Measurements from ENCODE around the gene INTS7. TPM values are rescaled to one million over a fixed set of nuclear protein-coding genes. Genes with fewer than 3 reads are reported as not detected.

The INTS7 gene
- total RNA-seq, 2 donors from 2014 or later, result 4.7 to 16.9 TPM

- ATAC-seq (ENCODE audit: insufficient number of reproducible peaks, low FRiP score, low read depth), result peak; percentile 36
- Histone ChIP-seq H3K4me1 (ENCODE audit: control insufficient read depth in 1 of 2, low read depth in 2 of 2) (no peaks in the 10 kb centered on the region), H3K36me3 (no peaks in the 10 kb centered on the region), H3K4me3 (no peak overlapping the region), H3K27me3 (replicated peaks; ENCODE audit: insufficient read depth) (no peaks in the 10 kb centered on the region), H3K9me3 (no peaks in the 10 kb centered on the region), H3K27ac (no peak overlapping the region)
- TF ChIP-seq, protein P1, sequence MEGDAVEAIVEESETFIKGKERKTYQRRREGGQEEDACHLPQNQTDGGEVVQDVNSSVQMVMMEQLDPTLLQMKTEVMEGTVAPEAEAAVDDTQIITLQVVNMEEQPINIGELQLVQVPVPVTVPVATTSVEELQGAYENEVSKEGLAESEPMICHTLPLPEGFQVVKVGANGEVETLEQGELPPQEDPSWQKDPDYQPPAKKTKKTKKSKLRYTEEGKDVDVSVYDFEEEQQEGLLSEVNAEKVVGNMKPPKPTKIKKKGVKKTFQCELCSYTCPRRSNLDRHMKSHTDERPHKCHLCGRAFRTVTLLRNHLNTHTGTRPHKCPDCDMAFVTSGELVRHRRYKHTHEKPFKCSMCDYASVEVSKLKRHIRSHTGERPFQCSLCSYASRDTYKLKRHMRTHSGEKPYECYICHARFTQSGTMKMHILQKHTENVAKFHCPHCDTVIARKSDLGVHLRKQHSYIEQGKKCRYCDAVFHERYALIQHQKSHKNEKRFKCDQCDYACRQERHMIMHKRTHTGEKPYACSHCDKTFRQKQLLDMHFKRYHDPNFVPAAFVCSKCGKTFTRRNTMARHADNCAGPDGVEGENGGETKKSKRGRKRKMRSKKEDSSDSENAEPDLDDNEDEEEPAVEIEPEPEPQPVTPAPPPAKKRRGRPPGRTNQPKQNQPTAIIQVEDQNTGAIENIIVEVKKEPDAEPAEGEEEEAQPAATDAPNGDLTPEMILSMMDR (IDR thresholded peaks at IDR 0.05), result peak; percentile 71
- DNase-seq (ENCODE audit: low spot score), result no peak
Observed at GRCh38 chr1:212062832-212063438, 27.6 kb upstream of the INTS7 start.

- no peaks in the 10 kb centered on the region for H3K4me1 ChIP-seq (ENCODE audit: control insufficient read depth in 1 of 2, low read depth in 2 of 2)
- H3K36me3 ChIP-seq, result no peaks in the 10 kb centered on the region
- no peak for DNase-seq (ENCODE audit: low spot score)
- TF ChIP-seq, protein P1 (IDR thresholded peaks at IDR 0.05), result no peak
- no peaks in the 10 kb centered on the region for H3K27me3 ChIP-seq (replicated peaks; ENCODE audit: insufficient read depth)
- no peak overlapping the region for H3K4me3 ChIP-seq
- H3K9me3 ChIP-seq, result no peaks in the 10 kb centered on the region
- H3K27ac ChIP-seq, result no peak overlapping the region
- no peak for ATAC-seq (ENCODE audit: insufficient number of reproducible peaks, low FRiP score, low read depth)
Observed at GRCh38 chr1:212060632-212061472, 25.5 kb upstream of the INTS7 start.

DNA sequence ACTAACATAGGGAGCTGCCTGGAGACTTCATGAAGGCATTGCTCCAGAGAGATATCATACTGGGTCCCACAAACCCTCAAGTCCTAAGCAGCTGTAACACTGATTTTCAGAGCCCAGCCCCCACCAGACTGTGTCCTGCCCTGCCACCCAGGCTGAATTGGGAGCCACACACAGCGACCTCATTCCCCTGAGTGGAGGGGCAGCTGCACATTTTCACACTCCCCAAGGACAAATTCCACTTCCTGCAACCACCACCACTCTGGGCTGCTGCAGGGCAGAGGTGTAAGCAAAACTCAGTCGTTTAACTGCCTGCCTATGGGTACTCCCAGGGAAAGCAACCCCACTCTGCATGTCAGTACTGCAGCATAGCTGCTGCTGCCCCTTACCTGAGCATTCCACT, 20.0 kb upstream of the INTS7 start:
- H3K9me3 ChIP-seq, result no peaks in the 10 kb centered on the region
- no peak overlapping the region for H3K27ac ChIP-seq
- DNase-seq (ENCODE audit: low spot score) (no peak), ATAC-seq (ENCODE audit: insufficient number of reproducible peaks, low FRiP score, low read depth) (no peak)
- no peaks in the 10 kb centered on the region for H3K4me1 ChIP-seq (ENCODE audit: control insufficient read depth in 1 of 2, low read depth in 2 of 2)
- H3K4me3 ChIP-seq, result no peak overlapping the region
- H3K36me3 ChIP-seq, result no peaks in the 10 kb centered on the region
- TF ChIP-seq, protein P1 (IDR thresholded peaks at IDR 0.05), result no peak
- H3K27me3 ChIP-seq (replicated peaks; ENCODE audit: insufficient read depth), result no peaks in the 10 kb centered on the region

GRCh38 chr1:212053993-212054392, 18.6 kb upstream of the INTS7 start:
- DNase-seq (ENCODE audit: low spot score) (no peak), ATAC-seq (ENCODE audit: insufficient number of reproducible peaks, low FRiP score, low read depth) (no peak)
- Histone ChIP-seq H3K27ac (no peak overlapping the region), H3K36me3 (no peaks in the 10 kb centered on the region), H3K4me3 (no peak overlapping the region), H3K27me3 (replicated peaks; ENCODE audit: insufficient read depth) (no peaks in the 10 kb centered on the region), H3K9me3 (no peaks in the 10 kb centered on the region), H3K4me1 (ENCODE audit: control insufficient read depth in 1 of 2, low read depth in 2 of 2) (no peaks in the 10 kb centered on the region)
- TF ChIP-seq, protein P1 (IDR thresholded peaks at IDR 0.05), result no peak

DNA sequence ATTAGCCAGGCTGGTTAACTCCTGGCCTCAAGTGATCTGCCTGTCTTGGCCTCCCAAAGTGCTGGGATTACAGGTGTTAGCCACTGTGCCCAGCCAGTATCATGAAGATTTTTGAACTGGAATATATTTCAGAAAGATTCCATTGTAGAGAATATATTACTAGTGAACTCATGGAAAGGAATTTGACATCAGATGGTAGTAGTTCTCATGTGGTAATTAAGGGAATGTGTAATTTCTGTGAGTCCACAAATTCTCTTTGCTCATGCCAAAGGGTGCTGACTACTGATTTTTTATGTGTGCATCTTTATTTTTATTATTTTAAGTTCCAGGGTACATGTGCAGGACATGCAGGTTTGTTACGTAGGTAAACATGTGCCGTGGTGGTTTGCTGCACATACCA, 10.6 kb upstream of the INTS7 start:
- no peak for DNase-seq (ENCODE audit: low spot score)
- no peak for ATAC-seq (ENCODE audit: insufficient number of reproducible peaks, low FRiP score, low read depth)

More for the DNA sequence above, 10.6 kb upstream of the INTS7 start:
- Histone ChIP-seq H3K27me3 (replicated peaks; ENCODE audit: insufficient read depth) (no peaks in the 10 kb centered on the region), H3K36me3 (no peaks in the 10 kb centered on the region), H3K4me3 (no peak overlapping the region), H3K27ac (no peak overlapping the region), H3K4me1 (ENCODE audit: control insufficient read depth in 1 of 2, low read depth in 2 of 2) (no peaks in the 10 kb centered on the region), H3K9me3 (no peaks in the 10 kb centered on the region)
- TF ChIP-seq, protein P1 (IDR thresholded peaks at IDR 0.05), result no peak
